HPDE6-E6E7 (cell line): ENCODE results near the gene PDE6D.
A peak's percentile ranks its signal among the peaks of the same experiment; 100 is the strongest.

Source experiments
- DNase-seq: peaks from one replicate; pipeline ENCODE4 v3.0.0; 2011; ENCODE audit warnings: missing footprints; ENCODE audit errors: extremely low spot score

Gene PDE6D

DNA sequence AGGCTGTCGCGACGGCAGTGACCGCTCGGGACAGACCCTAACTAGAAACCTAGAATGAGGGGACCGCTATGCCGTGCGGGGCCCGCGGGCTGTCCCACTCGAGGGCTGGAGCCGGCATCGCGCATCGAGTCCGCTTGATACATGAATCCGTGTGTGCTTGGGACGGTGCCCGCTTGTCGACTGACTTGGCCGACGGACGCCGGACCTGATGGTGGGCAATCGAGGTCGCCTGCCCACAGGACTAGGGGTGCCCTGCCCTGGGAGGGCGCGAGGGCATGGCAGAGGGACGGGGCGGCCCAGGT, 73.5 kb downstream of the PDE6D start:
- DNase-seq = no peak

DNA sequence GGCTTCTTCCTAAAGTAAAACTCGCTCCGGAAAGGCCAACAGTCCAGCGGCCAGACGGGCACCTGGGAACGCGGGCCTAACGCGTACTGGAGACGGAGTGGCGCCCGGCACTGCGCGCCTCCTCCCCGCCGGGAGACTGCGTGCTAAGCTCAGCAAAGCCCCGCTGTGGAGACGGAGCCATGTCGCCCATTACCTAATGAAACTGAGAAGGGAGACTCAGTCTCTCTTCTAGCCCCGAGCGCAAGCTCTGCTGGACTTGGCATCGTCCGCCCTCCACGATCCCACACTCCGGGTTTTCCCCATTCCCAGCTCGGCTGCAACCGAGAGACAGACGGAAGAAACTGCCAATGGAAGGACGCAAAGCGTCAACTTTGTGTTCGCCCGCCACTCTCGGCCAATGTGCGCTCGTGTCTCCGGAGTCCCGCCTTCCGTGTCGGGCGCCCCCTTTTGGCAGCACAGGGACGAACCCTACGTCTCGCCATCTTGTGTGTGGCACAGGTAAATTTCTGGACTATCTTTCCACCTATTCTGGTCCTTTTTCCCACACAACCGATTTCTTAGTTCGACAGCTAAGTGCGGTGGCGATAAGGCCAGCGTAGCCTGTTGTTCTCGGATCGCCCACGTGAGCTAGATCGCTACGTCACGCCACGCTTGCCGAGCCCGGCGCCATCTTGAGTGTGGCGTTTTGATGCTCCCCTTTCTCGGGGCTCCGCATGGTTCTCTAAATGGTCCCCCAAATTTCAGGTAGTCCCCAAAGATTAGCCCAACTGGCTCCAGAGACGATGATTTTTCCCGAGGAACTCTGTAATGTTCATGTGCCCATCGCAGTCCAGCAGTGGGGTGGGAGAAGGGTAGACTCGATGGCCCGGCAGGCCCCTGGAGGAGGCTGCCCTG, 74.1 kb downstream of the PDE6D start:
- DNase-seq = peak; percentile 95

DNA sequence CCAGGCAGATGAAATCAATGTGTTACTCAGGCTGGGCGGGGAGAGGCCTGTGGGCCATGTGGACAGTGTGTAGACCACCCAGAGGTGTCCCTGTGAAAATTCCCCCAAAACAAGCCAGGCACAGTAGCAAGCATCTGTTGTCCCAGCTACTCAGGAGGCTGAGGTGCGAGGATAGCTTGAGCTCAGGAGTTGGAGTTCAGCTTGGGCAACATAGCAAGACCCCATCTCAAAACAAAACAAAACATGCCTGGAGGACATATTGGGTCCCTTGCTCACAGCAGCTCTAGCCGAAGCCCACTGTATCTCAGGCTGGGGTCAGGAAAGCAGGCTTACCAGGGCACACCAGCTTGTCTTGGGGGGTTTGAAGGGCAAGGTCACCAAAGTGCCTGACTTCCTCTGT, 77.1 kb downstream of the PDE6D start:
- DNase-seq = no peak

DNA sequence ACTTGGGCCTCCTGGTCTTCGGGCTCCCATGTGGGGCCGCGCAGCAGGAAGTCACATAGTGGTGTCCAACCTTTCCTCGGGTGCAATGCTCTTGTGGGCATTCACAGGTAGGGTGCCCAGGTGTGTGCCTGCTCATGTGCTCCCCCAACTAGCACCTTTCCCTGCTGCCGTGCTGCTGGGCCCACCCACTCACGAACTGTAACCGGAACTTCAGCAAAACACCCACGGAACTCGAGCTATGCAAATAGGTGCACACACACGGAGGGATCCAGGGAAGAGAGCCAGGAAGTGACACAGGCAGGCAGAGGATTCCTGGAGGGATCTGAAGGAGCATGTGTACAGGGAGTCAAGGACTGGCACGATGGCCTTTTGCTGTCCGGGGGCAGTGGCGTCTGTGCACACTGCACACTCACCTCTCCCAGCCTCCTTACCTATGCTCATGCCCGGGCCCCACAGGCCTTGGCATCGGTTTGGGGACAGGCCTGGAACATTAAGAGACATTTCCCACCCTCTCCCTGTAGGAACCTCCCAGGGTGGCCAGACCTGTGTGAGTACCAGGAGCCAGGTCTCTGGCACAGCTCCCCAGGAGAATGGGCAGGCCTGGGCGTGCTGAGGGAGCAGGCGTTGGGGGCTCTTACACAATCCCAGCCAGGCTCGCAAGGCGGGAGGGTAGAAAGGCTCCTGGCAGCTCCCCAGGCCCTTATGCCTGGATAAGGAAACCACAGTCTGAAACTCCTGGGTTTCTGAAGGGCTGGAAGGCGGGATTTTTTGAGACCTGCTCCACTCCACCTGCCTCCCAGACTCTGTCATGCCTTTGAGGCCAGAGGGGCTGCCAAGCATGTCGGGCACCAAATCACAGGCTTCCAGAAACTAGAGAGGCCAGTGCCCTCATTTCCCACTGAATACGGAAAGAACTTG, 79.4 kb downstream of the PDE6D start:
- DNase-seq = peak; percentile 94

DNA sequence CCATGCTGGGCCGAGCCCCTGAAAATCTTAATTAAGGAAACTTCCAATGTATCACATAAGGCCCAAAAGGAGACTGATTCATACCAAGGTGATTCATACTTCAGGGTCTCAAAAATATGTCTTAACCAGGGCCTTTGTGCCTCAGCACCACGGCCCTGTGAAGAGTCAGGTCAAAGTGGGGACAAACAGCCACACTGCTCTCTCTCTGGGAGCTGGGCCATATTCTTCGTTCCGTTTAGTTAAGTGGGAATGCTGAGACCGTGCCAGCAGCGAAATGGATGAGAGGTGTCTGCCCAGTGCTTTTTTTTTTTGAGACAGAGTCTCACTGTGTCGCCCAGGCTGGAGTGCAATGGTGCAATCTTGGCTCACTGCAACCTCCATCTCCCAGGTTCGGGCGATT, 82.1 kb downstream of the PDE6D start:
- DNase-seq = no peak

DNA sequence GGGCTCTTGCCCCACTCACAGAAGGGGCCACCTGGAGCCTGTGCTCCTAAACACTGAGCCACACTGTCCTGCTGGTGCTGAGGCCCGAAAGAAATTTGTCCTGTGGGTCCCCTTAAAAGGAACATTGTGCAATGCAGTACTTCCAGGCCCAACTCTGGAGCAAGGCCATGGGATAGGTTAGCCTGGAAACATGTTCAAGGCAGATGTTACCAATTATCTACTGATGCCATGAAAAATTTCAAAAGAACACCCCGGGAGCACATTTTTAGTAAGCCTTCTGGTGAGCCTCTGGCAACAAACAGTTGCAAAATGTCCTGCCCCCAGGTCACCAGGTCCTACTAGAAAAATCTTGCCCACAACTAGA, 85.1 kb downstream of the PDE6D start:
- DNase-seq = no peak

DNA sequence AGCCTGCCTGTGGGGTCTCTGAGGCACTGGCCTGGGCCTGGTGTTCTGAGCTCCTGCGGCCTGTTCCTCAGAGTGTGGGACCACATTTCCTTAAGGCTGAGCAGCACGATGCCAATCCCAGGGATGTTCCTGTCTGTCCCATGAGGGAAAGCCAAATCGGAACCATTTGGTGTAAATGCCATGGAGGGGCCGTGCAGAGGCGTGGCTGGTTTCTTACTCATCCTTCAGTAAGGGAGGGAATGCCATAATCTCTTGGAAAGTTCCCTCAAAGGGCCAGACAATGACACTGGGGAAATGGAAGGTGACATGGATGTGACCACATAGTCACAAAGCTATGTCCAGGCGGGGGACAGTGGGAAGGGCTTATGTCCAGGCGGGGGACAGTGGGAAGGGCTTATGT, 87.1 kb downstream of the PDE6D start:
- DNase-seq = no peak

DNA sequence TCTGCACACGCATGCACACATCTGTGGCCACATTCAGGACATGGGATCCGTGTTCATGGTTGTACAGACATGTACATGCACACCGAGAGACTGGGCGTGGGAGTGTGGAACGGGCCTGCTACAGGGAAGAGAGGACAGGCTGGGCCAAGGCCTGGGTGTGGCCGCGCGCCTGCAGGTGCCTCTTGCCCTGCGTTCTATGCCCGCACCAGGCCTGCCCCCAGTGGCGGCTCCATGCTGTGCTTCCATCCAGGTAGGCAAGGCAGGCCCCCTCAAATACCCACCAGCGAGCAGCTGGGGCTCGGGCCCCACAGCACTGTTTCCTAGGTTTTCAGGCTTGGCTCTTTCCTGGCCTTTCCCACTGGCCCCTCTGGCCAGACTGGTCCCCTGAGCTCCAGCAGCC, 88.2 kb downstream of the PDE6D start:
- no peak for DNase-seq

DNA sequence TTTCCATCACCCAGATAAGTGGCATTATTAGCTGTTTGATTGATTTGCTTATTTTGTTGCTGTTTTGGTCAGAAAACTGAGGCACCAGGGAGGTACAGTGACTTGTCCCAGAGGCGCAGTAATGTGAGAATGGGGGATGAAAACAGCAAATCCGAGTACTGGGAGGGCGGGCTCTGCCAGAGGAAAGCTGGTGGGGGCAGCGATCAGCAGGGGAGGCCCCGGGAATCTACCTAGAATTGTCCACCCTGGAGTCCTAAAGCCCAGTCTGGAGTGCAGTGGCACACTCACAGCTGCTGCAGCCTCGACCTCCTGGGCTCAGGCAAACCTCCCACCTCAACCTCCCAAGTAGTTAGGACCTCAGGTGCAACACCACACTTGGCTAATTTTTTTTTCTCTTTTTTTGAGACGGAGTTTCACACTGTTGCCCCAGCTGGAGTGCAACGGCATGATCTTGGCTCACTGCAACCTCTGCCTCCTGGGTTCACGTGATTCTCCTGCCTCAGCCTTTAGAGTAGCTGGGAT, 89.8 kb downstream of the PDE6D start:
- DNase-seq = no peak

DNA sequence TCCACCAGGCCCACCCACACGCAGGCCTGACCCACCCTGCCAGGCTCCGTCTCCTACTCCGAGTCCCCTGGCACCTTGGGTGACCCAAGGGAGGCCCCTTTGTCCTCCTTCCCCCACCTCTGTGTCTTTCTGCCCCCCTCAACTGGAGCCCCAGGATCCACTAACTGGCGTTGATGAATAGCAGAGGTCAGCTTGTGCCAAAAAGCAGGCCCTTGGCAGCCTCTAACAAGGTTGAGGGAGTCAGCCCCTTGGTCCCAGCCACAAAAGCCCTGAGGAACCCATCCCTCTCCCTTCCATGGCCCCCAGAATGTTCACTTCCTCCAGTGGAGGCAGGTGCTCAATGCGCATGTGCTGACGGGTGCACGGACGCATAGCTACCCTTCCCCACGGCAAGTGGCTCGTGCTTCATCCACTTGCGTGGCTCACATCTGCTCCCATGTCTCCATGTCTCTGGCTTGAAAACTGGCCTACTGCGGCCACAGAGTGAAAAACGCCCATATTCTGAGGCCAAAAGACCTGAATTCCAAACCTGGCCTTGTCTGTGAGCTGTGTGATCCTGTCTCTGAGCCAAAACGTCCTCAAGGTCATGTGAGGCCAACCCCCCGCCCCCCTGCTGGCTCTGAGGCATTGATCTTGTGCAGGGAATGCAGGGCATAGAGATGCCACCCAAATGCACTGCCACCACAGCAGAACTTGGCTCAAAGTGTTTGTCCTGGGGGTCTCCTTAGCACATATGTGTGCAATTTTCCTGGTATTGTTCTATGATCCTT, 91.8 kb downstream of the PDE6D start:
- no peak for DNase-seq

DNA sequence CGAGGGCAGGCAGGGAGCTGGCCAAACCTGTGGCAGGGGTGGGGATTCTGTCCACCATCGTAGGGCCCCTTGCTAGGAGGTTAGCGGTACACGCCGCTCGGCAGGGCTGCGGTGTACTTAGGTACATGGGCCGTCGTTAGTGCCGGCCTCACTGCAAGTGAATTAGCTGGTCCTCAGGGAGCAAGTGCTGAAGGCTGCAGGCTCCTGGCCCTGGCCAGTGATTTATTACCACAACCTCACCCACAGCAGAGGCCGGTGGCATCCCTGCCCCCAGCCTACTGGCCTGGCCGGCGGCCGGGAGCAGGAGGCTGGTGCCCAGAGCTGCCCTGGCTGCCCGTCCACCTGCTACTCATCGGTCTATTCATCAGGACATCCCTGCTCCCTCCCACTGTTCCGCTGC, 92.4 kb downstream of the PDE6D start:
- no peak for DNase-seq

DNA sequence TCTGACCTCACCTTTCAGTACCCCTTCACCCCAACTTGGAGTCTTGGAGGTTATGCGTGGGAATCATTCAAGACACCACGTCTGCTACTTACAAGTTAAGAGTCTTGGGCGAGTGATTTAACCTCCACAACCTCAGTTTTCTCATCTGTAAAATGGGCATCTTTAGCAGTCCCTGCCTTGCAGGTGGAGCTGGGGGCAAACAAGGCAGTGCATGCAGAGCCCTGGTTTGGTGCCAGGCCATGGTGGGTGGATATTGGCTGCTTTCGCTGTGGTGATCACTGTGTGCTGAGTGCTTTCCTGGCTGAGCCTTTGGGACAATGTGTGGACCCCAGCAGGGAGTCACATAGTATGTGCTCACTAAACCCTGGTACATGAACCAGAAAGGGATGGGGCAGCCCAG, 93.1 kb downstream of the PDE6D start:
- no peak for DNase-seq

DNA sequence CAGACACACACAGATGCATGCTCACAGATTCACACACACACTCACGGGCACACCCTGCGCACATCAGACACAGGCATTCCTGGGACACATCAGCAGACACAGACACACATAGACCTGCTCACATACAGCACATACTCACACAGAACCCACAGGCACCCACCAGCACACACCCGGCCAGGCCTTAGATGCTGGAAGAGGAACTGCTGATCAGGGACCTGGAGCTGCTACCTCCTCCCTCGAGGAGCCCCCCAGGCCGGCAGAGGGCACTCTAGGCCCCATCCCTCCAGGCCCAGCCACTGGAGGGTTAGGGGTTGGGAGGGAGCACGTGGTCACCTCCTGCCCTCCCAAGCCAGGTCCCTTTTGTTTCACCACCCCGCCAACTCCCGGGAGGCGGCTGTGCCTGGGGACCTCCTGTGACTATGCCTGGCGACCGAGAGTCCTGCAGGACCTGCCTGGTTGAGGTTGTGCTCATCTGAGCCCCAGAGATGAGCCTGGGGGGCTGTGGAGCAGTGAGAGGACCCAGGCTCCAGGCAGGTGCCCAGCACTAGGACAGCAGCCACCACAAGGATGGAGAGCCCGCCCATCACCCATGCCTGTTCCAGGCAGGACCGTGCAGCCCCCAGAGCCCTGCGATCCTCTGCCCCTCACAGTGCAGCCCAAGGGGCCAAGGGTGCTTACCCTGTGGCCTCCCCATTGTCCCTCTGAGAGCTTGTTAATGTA, 93.8 kb downstream of the PDE6D start:
- DNase-seq = no peak

DNA sequence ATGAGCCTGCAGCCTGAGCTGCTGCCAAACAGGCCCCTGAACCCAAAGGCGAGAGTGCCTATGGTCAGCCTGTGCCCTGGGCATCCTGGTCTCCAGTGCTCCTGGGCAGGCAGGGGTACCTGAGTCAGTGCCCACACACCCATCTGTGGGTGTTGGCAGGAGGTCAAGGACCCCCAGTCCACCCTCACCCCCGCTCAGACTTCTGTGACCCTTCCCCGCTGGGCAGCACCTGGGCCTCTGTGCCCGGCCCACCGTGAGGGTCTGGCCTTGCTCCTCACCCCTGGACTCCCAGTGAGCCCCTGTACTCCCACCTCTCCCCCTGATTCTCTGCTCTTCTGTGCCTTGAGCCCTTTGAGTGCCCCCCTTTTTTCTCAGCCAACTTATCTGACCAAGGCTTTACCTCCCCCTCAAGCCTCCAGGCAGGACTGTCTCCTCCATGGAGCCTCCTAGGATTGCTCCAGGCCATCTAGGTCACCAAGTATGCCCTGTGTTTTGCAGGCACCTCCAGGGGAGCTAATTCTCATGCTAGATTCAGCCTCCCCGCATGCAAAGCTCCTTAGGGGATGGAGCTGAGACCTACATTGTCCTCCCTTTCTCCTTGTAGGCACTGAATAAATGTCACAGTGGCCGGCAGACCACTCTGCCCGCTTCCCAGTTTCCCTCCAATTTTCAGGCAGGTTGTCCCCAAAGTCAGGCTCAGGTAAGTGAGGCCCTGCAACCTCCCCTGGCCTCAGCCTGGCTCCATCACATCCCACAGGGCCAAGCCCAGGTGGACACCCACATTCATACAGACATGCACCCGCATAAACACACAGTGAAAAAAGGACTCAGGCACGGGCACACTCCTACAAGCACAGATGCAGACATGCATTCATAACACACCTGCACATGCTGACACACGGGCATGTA, 94.6 kb downstream of the PDE6D start:
- DNase-seq = no peak

DNA sequence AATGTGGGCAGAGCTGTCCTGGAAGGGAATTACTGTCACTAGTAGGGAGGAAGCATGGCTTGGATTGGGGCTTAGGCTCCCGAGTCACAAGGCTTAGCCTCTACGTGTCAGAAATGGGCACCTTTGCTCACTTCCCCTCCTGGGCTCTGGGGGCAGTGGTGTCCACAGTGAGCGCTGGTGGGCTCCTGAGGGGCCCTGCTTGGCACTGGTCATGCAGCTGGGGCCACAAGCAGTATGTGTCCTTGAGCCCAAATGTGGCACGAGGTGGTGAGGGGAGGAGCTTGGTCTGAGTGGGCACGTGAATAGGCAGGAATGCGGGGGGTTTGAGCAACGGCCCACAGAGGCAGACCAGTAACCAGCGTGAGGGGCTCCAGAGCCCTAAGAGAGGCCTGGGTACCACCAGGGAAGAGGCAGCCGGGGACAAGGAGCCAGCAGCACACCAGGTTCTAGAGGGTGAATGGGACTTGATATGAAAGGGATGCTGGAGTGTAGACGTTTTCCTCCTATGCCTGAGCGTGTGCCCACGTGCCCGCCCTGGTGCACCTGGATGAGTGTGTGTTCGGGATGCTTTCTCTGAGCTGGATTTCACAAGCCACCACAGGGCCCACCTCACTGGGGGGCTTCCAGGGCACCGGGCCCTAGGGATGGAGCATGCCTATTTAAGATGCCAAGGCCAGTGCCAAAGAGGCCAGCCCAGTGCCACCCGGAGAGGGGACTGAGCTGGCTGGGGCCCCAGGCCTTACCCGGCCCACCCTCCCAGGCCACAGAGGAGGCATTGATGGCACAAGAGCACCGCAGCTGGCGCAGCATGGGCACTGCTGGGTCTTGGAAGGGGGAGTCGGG, 95.5 kb downstream of the PDE6D start:
- no peak for DNase-seq

DNA sequence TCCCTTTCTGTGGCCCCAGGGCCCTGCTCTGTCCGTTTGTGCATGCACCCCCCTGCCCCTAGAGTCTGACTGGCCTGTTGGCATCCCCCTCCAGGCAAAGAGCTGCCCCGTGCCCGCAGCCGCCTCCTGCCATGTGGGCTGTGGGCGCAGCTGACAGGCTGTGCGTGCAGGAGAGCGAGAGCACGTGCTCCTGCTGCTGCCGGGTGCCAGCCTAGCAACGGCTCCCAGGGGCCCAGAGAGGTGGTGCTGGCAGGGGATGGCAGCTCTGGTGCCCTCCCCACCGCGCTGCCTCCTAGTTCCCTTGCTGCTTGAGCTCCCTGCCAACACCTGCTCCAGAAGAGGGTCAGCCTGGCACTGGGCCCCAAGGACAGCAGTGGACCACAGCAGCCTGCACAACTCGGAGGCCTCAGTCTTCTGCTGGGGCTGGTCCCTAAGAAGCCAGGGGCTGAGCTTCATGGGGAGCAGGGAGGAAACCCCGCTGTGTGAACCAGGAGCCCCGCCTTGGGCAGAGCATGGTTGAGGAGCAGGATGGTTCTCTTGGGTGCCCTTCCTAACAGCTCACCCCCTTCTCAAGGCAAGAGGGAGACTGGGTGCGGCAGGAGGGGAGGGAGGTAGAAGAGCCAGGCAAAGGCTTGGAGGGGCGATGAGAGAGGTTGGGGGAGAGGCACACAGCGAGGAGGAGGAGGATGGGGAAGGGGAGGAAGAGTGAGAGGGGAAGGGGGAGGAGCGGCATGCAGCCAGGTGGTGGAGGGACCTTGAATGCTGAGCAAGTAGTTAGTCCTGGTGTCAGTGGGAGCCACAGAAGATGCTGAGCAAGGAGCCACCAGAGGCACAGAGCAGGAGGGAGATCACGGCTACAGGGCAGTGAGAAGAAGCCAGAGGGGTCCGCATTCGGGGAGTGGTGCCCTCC, 96.5 kb downstream of the PDE6D start:
- DNase-seq = no peak

DNA sequence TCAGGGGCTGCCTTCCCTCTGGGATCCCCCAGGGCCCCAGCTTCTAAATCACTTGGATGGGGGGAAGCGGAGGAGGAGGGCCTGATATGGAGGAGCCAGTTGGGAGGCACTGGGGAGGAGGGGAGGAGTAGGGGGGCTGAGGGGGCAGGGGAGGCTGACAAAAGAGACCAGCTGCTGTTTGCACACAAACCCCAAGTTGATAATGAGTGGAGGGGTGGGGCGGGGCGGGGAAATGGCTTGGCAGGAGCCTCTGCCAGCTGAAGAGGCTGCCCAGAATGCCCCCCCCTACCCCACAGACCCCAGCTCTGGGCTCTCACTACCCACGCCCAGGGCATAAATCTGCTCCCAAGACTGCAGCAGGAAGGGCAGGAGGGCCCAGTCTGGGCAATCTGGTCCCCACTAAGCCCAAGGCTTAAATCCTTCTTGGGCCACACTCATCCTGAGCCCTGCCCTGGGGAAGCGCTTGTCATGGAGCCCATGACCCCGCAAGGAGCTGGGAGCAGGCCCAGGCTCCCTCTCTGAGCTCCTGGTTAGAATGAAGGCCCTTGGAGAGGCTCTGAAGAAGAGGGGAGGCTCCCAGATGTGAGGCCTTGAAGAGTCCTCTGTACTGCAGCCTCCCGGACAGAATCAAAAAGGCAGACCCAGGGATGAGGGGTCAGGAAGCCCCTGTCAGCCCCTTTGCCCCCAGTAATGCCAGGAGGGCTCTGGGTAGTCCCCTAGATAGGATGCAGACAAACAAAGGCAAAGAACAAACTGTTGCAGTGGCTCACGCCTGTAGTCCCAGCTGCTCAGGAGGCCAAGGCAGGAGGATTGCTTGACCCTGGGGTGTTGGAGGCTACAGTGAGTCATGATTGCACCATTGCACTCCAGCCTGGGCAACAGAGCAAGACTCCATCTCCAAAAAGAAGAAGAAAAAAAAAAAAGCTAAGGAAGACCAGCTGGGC, 97.5 kb downstream of the PDE6D start:
- DNase-seq = no peak
